GM12891 (cell line): Measurements from ENCODE around the gene WDR7.

Experiments used
- PAX5 ChIP-seq: IDR thresholded peaks from 2 replicates; pipeline ENCODE4 v1.6.1; 2011; ENCODE audit warnings: low read length, moderate library complexity, mild to moderate bottlenecking; ENCODE audit not compliant: insufficient read depth, severe bottlenecking
- POLR2A ChIP-seq: IDR thresholded peaks from 2 replicates; pipeline ENCODE4 v1.6.1; 2011; ENCODE audit warnings: low read depth, low read length, control low read depth

- no peak for TF ChIP-seq POLR2A
- no peak for TF ChIP-seq PAX5
Observed at GRCh38 chr18:56901919-56902318, 250.8 kb downstream of the WDR7 start.
